Stimulated activated CD8-positive, alpha-beta memory T cell treated with anti-CD3 and anti-CD28 coated beads, Interleukin-4, amount 100 ng/mL, for 1 hour (primary cell): ENCODE results near the gene HOMEZ.
"Not testable (repeated sequence)": the region's sequence is repeated elsewhere in the genome, so short reads cannot be mapped to it uniquely, and the experiment has no call there.

Source experiments
- DNase-seq, 2 donors: peaks; one replicate each; pipeline ENCODE4 v3.0.0-alpha.2; 2020; ENCODE audit warnings: low read depth in 2 of 2, low spot score in 1 of 2

The HOMEZ gene

DNA sequence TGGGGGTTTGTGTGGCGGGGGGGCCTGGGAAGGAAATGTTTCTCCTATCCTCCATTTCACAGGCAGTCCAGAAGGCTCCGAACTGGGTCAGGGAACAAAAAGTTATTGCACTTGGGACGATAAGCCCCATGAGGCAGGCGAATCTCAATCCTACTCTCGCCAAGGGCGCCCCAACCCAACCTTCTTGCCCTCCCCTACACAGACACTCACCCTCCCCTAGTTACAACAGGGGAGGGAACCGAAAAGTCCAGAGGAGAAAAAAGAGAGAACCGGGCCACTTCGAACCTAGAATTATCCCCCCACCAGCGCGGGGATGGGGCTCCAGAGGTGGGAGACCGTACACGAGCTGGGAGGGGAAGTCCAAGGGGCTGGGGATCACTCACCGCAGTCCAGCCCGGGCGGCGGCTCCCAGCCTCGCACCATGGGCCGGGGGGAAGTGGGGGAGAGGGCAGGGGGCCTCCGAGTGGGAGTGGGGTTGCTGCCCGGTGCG lies 357 bp downstream of the HOMEZ start:
- no peak for DNase-seq

DNA sequence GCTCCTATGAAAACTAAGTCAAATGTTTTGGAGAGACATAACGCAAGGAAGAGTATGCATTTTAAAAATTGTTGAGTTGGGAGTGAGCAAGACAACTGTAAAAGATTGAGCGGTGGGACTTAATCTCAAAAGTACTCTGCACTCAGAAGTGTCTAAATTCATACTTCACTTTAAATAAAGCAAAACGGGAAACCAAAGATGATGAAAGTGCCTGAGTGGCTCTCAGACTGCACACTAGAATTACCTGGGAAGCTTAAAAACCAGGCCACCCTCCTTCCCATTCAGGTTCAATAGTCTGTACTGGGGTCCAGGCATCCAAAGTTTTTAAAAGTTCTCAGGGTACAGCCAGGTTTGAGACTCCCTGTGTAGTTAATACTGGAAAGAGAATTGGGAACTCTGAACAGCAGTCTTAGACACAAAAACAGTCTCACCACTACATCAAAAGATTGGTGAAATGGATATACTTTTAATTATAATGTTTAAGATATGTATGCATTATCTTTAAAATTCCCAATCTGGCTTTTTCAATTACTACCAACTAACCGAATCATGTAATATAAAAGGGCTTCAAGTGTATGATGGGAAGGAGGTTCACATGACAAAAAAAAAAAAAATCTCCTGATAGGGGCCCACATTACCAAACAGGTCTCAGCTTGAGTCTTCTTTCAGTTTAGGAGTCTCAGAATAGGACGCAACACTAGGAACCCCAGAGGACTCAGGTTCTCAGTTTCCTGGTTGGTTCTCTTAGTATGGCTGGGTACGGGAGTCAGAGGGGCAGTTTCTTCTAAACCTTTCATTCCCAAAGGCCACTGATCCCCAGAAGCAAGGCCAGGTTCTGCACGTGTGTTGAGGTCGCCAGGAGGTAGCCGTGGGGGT lies 1.0 kb downstream of the HOMEZ start:
- no peak for DNase-seq

GRCh38 chr14:23281247-23281646 lies 4.7 kb downstream of the HOMEZ start:
- DNase-seq = no peak

GRCh38 chr14:23277928-23278327 lies 8.0 kb downstream of the HOMEZ start:
- DNase-seq = not testable (repeated sequence)

DNA sequence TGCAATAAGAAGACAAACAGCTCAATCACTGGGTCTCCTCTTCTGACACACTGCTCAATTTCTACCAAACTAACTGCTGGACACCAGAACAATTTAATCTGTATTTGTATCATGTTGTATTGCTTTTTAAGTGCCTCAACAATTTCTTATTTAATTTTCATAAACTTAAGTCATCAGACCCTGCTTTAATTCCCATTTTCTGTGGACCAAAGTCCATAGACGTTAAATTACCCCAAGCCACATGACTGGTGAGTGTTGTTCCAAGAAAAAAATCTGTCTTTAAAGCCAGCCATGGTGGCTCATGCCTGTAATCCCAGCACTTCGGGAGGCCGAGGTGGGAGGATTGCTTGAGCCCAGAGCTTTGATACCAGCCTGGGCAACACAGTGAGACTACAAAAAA lies 8.7 kb downstream of the HOMEZ start:
- no peak for DNase-seq

GRCh38 chr14:23275412-23275811 lies 10.5 kb downstream of the HOMEZ start:
- DNase-seq = no peak

- DNase-seq = no peak
These were observed 16.7 kb downstream of the HOMEZ start for GRCh38 chr14:23269193-23269592.

DNA sequence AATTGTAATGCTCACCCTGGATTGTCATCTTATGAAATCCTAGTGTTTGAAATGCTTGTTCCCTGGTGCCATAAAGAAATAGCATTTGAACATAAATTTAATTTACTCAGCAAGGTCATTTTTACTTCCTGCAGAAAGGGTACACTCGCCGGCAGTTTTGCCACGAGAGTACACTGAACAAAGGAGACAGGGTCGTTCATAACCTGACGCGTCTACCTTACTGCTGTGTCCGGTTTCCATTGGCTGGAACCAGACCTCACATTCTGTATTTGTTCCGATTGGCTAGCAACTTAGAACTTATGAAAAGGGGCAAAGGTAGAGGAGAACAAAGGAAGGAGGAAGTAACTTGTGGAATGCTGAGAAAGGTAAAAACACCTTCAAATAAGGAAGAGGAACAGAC lies 25.1 kb downstream of the HOMEZ start:
- not testable (repeated sequence) for DNase-seq

DNA sequence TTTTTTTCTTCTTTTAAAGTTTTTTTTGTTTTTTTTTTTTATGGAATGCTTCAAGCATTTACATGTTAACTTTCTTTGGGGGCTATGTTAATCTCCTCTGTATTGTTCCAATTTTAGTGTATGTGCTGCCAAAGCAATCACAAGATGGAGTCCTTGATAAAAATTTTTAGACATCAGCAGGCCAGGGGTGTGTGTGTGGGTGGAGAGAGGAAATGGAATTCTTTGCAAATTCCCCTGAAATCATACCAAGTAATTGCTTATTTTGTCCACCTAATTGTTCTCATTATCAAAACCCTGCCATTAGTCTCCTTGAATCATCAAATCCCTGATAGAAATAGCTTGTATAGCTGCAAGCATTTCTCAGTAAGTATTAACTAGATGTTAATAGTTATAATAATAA lies 26.5 kb downstream of the HOMEZ start:
- no peak for DNase-seq

- DNase-seq = no peak
These were observed 27.7 kb downstream of the HOMEZ start for GRCh38 chr14:23258256-23258655.

- DNase-seq = no peak
These were observed 33.3 kb downstream of the HOMEZ start for GRCh38 chr14:23252420-23253333.

DNA sequence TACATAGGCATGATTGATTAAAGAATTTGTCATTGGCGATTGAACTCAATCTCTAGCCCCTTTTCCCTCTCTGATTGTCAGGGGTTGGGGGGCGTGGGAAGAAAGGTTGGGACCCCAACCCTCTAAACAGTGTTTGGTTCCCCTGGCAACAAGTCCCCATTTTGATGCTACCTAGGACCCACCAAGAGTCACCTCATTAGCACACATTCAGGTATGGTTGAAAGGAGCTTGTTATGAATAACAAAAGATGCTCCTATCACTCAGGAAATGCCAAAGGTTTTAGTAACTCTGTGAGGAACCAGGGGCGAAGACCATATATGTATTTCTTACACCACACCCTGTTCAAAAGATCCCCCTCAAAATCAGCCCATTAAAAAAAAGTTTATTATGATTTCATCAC lies 33.9 kb downstream of the HOMEZ start:
- DNase-seq = no peak

GRCh38 chr14:23249824-23250223 lies 36.1 kb downstream of the HOMEZ start:
- DNase-seq = no peak

GRCh38 chr14:23248601-23249000 lies 37.3 kb downstream of the HOMEZ start:
- no peak for DNase-seq

- DNase-seq = no peak
These were observed 40.6 kb downstream of the HOMEZ start for GRCh38 chr14:23245282-23245681.

GRCh38 chr14:23243066-23243465 lies 42.9 kb downstream of the HOMEZ start:
- no peak for DNase-seq

GRCh38 chr14:23242076-23242475 lies 43.9 kb downstream of the HOMEZ start:
- DNase-seq = no peak

- DNase-seq = not testable (repeated sequence)
These were observed 44.7 kb downstream of the HOMEZ start for GRCh38 chr14:23241061-23241715.

GRCh38 chr14:23240661-23241060 lies 45.3 kb downstream of the HOMEZ start:
- DNase-seq = no peak

DNA sequence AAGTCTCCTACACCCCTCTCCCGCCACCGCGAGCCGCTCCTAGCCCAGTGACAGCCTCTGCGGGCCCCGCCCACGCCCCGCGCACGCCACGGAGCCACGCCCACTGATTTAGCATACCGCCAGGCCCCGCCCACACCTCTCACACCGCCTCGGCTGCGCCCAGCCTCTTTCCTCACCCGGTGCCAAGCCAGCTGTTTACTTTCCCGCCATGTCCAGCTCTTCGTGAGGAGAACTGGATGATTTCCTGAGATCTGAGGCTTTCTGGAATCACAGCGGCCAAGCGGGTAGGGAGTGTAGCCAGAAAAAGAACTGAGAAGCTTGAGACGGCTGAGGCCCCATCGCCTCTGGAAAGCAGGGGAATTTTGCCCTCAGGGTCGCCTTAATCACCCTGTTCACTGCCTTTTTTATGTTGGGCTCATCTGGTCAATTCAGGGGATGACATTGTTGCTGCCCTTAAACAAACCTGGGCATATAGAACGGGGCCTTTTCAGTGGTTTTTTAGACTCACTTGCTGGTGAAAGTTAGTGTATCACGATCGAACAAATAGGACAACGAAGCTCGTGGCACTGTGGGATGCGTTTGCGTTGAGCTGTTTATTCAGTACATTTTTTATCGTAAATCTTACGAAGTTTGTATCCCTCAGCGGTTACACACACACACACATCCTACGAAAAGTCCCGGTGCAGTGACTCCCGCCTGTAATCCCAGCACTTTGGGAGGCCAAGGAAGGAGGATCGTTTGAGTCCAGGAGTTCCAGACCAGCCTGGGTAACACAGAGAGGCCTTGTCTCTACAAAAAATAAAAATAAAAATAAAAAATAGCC lies 47.9 kb downstream of the HOMEZ start, which contains the start of gene RNF212B:
RNF212B (plus strand) TSS at position 165 of the 823 bp plus-strand sequence. CDS start 2,410 bp downstream, outside the sequence.
- peak; percentile 27 to 57 for DNase-seq
